ENCODE results near the gene RPAP2.

DNA sequence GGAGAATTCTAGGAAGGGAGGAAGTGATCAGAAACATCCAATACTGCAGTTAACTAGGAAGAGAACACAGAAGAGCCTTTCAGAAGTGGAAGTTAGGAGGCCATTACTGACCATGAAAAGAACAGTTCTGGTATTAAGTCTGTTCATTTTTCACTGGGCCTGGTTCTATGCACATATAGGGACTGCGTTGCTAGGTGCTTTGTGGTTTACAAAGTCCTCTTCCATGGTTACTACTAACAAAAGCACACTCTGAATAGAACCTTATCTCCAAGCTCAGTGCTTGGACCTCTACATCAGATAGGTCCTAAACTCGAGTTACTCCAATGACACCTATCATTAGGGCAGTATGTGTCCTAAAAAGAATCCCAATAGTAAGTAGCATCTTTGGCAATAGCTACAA is 75.4 kb downstream of the RPAP2 start:
- TF ChIP-seq EZH2phosphoT487 (IDR thresholded peaks at IDR 0.05; ENCODE audit: borderline replicate concordance, low read depth, low read length) (no peak), CTCF (conservative IDR thresholded peaks at IDR 0.05; ENCODE audit: low read length) (no peak)
